ENCODE data around the gene VEGFD. TPM values are rescaled to one million over a fixed set of nuclear protein-coding genes. Genes with fewer than 3 reads are reported as not detected.
"Not testable (repeated sequence)": the region's sequence is repeated elsewhere in the genome, so short reads cannot be mapped to it uniquely, and the experiment has no call there.

VEGFD gene
- total RNA-seq, 1 donor from 2014 or later, result 80.1 TPM

GRCh38 chrX:15320297-15320696, 63.9 kb downstream of the VEGFD start:
- intact Hi-C loops (cut with DNase I), result no loop called here
- DNase-seq (no peak), ATAC-seq (no peak)

GRCh38 chrX:15319075-15319474, 65.1 kb downstream of the VEGFD start:
- Histone ChIP-seq H3K9me3 (no peaks in the 10 kb centered on the region), H3K27ac (no peak overlapping the region), H3K4me1 (no peaks in the 10 kb centered on the region), H3K36me3 (peaks cover 24% of the 10 kb centered on the region), H3K27me3 (no peaks in the 10 kb centered on the region), H3K4me3 (no peak overlapping the region)
- no peak for TF ChIP-seq CTCF (IDR thresholded peaks at IDR 0.05)
- intact Hi-C loops (cut with DNase I), result no loop called here
- DNase-seq, result no peak
- no peak for ATAC-seq

More at GRCh38 chrX:15320297-15320696, 63.9 kb downstream of the VEGFD start:
- no peak for TF ChIP-seq CTCF (IDR thresholded peaks at IDR 0.05)
- H3K27ac ChIP-seq, result no peak overlapping the region
- H3K4me1 ChIP-seq, result no peaks in the 10 kb centered on the region
- H3K36me3 ChIP-seq, result peaks cover 24% of the 10 kb centered on the region
- H3K9me3 ChIP-seq, result no peaks in the 10 kb centered on the region
- no peaks in the 10 kb centered on the region for H3K27me3 ChIP-seq
- H3K4me3 ChIP-seq, result no peak overlapping the region

- H3K36me3 ChIP-seq, result peaks cover 9% of the 10 kb centered on the region
- H3K27me3 ChIP-seq, result no peaks in the 10 kb centered on the region
- H3K4me3 ChIP-seq, result no peak within 1 kb of the TSS
- TF ChIP-seq CTCF (IDR thresholded peaks at IDR 0.05), result no peak
- no peak for ATAC-seq
- no peak within 1 kb of the TSS for H3K27ac ChIP-seq
- no peaks in the 10 kb centered on the region for H3K4me1 ChIP-seq
- H3K9me3 ChIP-seq, result no peaks in the 10 kb centered on the region
- intact Hi-C loops (cut with DNase I), result no loop called here
- DNase-seq, result no peak
Measured at GRCh38 chrX:15315509-15315908, 68.7 kb downstream of the VEGFD start, which contains the start of gene ASB11. TSS of gene ASB11 (minus strand) at chrX:15315640. CDS start at chrX:15315605, 35 bp downstream.

- DNase-seq, result no peak
- no peak overlapping the region for H3K4me3 ChIP-seq
- H3K27ac ChIP-seq, result no peak overlapping the region
- ATAC-seq, result no peak
- H3K27me3 ChIP-seq, result no peaks in the 10 kb centered on the region
- no peaks in the 10 kb centered on the region for H3K36me3 ChIP-seq
- H3K9me3 ChIP-seq, result no peaks in the 10 kb centered on the region
- TF ChIP-seq CTCF (IDR thresholded peaks at IDR 0.05), result no peak
- no peaks in the 10 kb centered on the region for H3K4me1 ChIP-seq
- intact Hi-C loops (cut with DNase I), result no loop called here
Measured at GRCh38 chrX:15314472-15314871, 69.7 kb downstream of the VEGFD start.

GRCh38 chrX:15311119-15311518, 73.1 kb downstream of the VEGFD start:
- intact Hi-C loops (cut with DNase I), result no loop called here
- DNase-seq (no peak), ATAC-seq (no peak)
- no peak for TF ChIP-seq CTCF (IDR thresholded peaks at IDR 0.05)
- H3K9me3 ChIP-seq, result no peaks in the 10 kb centered on the region
- H3K4me3 ChIP-seq, result no peak overlapping the region
- H3K4me1 ChIP-seq, result no peaks in the 10 kb centered on the region
- H3K36me3 ChIP-seq, result no peaks in the 10 kb centered on the region
- H3K27me3 ChIP-seq, result no peaks in the 10 kb centered on the region
- H3K27ac ChIP-seq, result peak overlapping the region; percentile 55

- H3K9me3 ChIP-seq, result no peaks in the 10 kb centered on the region
- H3K4me3 ChIP-seq, result no peak overlapping the region
- DNase-seq, result no peak
- peak overlapping the region; percentile 55 for H3K27ac ChIP-seq
- H3K36me3 ChIP-seq, result no peaks in the 10 kb centered on the region
- no peaks in the 10 kb centered on the region for H3K27me3 ChIP-seq
- intact Hi-C loops (cut with DNase I), result no loop called here
- no peaks in the 10 kb centered on the region for H3K4me1 ChIP-seq
- TF ChIP-seq CTCF (IDR thresholded peaks at IDR 0.05), result no peak
- ATAC-seq, result peak; percentile 65
Measured at GRCh38 chrX:15310117-15310516, 74.1 kb downstream of the VEGFD start.

- DNase-seq; intact Hi-C loops (cut with DNase I); H3K4me3 ChIP-seq; ATAC-seq; H3K36me3 ChIP-seq; H3K9me3 ChIP-seq; H3K27ac ChIP-seq; H3K27me3 ChIP-seq; H3K4me1 ChIP-seq: not testable (repeated sequence)
Measured at GRCh38 chrX:15305899-15306298, 78.3 kb downstream of the VEGFD start.
